ENCODE measurements around the gene CXCL14.

- TF ChIP-seq CTCF (IDR thresholded peaks at IDR 0.05), result no peak
- no peak for TF ChIP-seq POLR2A (IDR thresholded peaks at IDR 0.05)
These were observed 47.2 kb upstream of the CXCL14 start for GRCh38 chr5:135625961-135626360.

Measured in adrenal gland (tissue), 5 donors.